ENCODE results near the gene RPL18A. TPM values are rescaled to one million over a fixed set of nuclear protein-coding genes. Genes with fewer than 3 reads are reported as not detected.

The RPL18A gene
- total RNA-seq, 4 donors from 2014 or later: 1,094 to 1,320 (median 1,226) TPM

DNA sequence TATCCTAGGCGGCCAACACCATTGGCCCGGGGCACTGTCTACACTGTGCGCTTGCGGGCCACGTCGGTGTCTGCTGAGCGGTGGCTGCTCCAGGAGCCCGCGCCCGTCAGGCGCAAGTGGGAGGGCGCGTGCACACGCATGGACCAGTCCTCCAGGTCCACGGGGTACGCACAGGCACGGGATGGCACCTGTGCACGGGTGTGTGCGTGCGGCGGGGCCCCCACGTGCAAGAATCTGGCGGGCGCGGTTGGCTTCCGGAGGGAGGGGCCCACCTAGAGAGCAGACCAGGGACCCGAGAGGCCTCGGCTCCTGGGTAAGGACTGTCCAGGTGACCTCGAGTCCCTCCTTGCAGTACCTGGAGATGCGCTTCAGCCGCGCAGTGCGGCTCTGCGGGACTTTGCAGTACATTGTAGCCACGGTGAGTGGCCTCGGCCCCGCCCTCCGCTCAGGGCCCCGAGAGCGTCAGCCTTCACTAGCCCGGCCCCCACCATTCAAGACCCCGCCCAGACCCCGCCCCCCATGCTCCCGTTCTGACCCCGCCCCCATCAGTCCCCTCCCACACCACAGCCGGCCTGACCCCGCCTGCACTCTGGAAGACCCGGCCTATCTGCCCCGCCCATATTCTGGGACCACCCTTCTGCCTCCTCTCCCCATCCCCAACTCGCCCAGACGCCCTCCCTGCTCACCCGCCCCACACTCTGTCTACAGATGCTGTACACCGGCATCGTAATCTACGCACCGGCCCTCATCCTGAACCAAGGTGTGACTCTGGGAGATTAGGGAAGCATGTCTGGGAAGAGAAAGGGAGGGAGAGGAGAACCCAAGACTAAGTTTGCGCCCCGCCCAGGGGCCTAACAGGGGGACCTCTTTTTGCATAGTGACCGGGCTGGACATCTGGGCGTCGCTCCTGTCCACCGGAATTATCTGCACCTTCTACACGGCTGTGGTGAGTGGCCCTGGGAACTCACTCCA is 14.4 kb downstream of the RPL18A start:
- intact Hi-C loops (cut with DNase I; ENCODE audit: low total_unique reads): no loop called here
- ATAC-seq: no peak
- peak overlapping the region in 1 of 4 donors; percentile 2 for H3K4me3 ChIP-seq

GRCh38 chr19:17874758-17875135 is 15.0 kb downstream of the RPL18A start:
- no peak overlapping the region for H3K4me3 ChIP-seq
- no peaks in the 10 kb centered on the region for H3K4me1 ChIP-seq
- H3K27ac ChIP-seq: no peak overlapping the region
- no peaks in the 10 kb centered on the region for H3K9me3 ChIP-seq
- TF ChIP-seq POLR2A (IDR thresholded peaks at IDR 0.05): no peak
- TF ChIP-seq, protein P1, sequence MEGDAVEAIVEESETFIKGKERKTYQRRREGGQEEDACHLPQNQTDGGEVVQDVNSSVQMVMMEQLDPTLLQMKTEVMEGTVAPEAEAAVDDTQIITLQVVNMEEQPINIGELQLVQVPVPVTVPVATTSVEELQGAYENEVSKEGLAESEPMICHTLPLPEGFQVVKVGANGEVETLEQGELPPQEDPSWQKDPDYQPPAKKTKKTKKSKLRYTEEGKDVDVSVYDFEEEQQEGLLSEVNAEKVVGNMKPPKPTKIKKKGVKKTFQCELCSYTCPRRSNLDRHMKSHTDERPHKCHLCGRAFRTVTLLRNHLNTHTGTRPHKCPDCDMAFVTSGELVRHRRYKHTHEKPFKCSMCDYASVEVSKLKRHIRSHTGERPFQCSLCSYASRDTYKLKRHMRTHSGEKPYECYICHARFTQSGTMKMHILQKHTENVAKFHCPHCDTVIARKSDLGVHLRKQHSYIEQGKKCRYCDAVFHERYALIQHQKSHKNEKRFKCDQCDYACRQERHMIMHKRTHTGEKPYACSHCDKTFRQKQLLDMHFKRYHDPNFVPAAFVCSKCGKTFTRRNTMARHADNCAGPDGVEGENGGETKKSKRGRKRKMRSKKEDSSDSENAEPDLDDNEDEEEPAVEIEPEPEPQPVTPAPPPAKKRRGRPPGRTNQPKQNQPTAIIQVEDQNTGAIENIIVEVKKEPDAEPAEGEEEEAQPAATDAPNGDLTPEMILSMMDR (IDR thresholded peaks at IDR 0.05 in 4 of 5, conservative IDR thresholded peaks at IDR 0.05 in 1 of 5): no peak
- ATAC-seq (no peak), DNase-seq (no peak)
- intact Hi-C loops (cut with DNase I; ENCODE audit: low total_unique reads) (no loop called here), in situ Hi-C loops (cut with MboI; ENCODE audit: low sequenced_read_pairs in 4 of 4) (loop anchor here in 1 of 4 donors (25.0 kb wide), 1 partner anchor 113 kb away; no protein-coding TSS in a partner anchor)
- no peaks in the 10 kb centered on the region for H3K36me3 ChIP-seq
- peaks cover 54 to 64% (median 63%) of the 10 kb centered on the region in 3 donors for H3K27me3 ChIP-seq

More for the DNA sequence above, 14.4 kb downstream of the RPL18A start:
- in situ Hi-C loops (cut with MboI; ENCODE audit: low sequenced_read_pairs in 4 of 4): loop anchor here in 1 of 4 donors (25.0 kb wide), 1 partner anchor 113 kb away; no protein-coding TSS in a partner anchor
- no peaks in the 10 kb centered on the region for H3K36me3 ChIP-seq
- no peak for DNase-seq
- peaks cover 54 to 68% (median 64%) of the 10 kb centered on the region in 3 donors for H3K27me3 ChIP-seq
- no peak overlapping the region for H3K27ac ChIP-seq
- TF ChIP-seq, protein P1 (IDR thresholded peaks at IDR 0.05 in 4 of 5, conservative IDR thresholded peaks at IDR 0.05 in 1 of 5): no peak
- TF ChIP-seq POLR2A (IDR thresholded peaks at IDR 0.05): no peak
- no peaks in the 10 kb centered on the region for H3K9me3 ChIP-seq
- H3K4me1 ChIP-seq: no peaks in the 10 kb centered on the region

- ATAC-seq (no peak), DNase-seq (no peak)
- TF ChIP-seq, protein P1 (IDR thresholded peaks at IDR 0.05 in 4 of 5, conservative IDR thresholded peaks at IDR 0.05 in 1 of 5): no peak
- no peak for TF ChIP-seq POLR2A (IDR thresholded peaks at IDR 0.05)
- no peak overlapping the region for H3K4me3 ChIP-seq
- no peak overlapping the region for H3K27ac ChIP-seq
- H3K36me3 ChIP-seq: no peaks in the 10 kb centered on the region
- no peaks in the 10 kb centered on the region for H3K4me1 ChIP-seq
- in situ Hi-C loops (cut with MboI; ENCODE audit: low sequenced_read_pairs in 4 of 4): no loop called here
- peaks cover 28 to 35% (median 34%) of the 10 kb centered on the region in 3 donors for H3K27me3 ChIP-seq
- intact Hi-C loops (cut with DNase I; ENCODE audit: low total_unique reads): no loop called here
- no peaks in the 10 kb centered on the region for H3K9me3 ChIP-seq
Observed at GRCh38 chr19:17877696-17878095, 18.0 kb downstream of the RPL18A start.

DNA sequence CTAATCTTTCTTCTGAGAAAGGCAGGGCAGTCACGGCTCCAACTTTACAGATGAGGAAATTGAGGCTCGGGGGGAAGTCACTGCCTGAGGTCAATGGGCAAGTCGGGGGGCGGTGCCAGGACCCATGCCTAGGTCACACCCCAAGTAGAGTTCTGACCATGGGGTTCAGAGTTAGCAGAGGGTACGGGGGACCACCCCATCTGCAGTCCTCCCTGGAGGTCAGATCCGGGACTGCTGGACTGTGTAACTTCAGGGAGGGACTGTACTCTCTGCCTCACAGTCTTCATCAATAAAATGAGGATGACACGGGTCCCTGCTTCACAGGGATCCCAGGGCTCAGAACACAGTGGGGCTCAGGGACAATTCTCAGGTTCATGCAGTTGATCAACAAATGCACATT is 19.8 kb downstream of the RPL18A start:
- TF ChIP-seq POLR2A (IDR thresholded peaks at IDR 0.05): no peak
- TF ChIP-seq, protein P1 (IDR thresholded peaks at IDR 0.05 in 4 of 5, conservative IDR thresholded peaks at IDR 0.05 in 1 of 5): no peak
- DNase-seq (no peak), ATAC-seq (no peak)
- Histone ChIP-seq H3K27ac (no peak overlapping the region), H3K27me3 (peaks cover 12 to 17% (median 16%) of the 10 kb centered on the region in 3 donors), H3K9me3 (no peaks in the 10 kb centered on the region), H3K36me3 (no peaks in the 10 kb centered on the region), H3K4me3 (no peak overlapping the region), H3K4me1 (no peaks in the 10 kb centered on the region)
- in situ Hi-C loops (cut with MboI; ENCODE audit: low sequenced_read_pairs in 4 of 4) (no loop called here), intact Hi-C loops (cut with DNase I; ENCODE audit: low total_unique reads) (no loop called here)

All from gastrocnemius medialis (tissue), 4 donors.